HG02798 (cell line): ENCODE data around the gene RERE.
"Not testable (repeated sequence)": the region's sequence is repeated elsewhere in the genome, so short reads cannot be mapped to it uniquely, and the experiment has no call there.

ENCODE experiments used
- ATAC-seq: cut with Tn5 transposase; IDR thresholded peaks from one replicate; pipeline ENCODE4 v1.9.1; 2021; ENCODE audit warnings: mild to moderate bottlenecking; ENCODE audit not compliant: unreplicated experiment, poor library complexity

RERE gene

GRCh38 chr1:8812081-8812480, 5.4 kb downstream of the RERE start:
- no peak for ATAC-seq

- no peak for ATAC-seq
Observed at GRCh38 chr1:8810987-8811386, 6.5 kb downstream of the RERE start.

GRCh38 chr1:8809342-8809736, 8.1 kb downstream of the RERE start:
- no peak for ATAC-seq

GRCh38 chr1:8807004-8807403, 10.4 kb downstream of the RERE start:
- ATAC-seq = no peak

GRCh38 chr1:8800416-8800815, 17.0 kb downstream of the RERE start:
- ATAC-seq = no peak

GRCh38 chr1:8797216-8797615, 20.2 kb downstream of the RERE start:
- no peak for ATAC-seq

GRCh38 chr1:8796812-8797211, 20.6 kb downstream of the RERE start:
- no peak for ATAC-seq

GRCh38 chr1:8794605-8795004, 22.8 kb downstream of the RERE start:
- no peak for ATAC-seq

- ATAC-seq = no peak
Observed at GRCh38 chr1:8791819-8792218, 25.6 kb downstream of the RERE start.

GRCh38 chr1:8790987-8791386, 26.5 kb downstream of the RERE start:
- no peak for ATAC-seq

GRCh38 chr1:8790478-8790877, 27.0 kb downstream of the RERE start:
- no peak for ATAC-seq

- no peak for ATAC-seq
Observed at GRCh38 chr1:8789314-8790214, 27.9 kb downstream of the RERE start.

GRCh38 chr1:8787218-8787617, 30.2 kb downstream of the RERE start:
- no peak for ATAC-seq

GRCh38 chr1:8786204-8786603, 31.2 kb downstream of the RERE start:
- ATAC-seq = not testable (repeated sequence)

GRCh38 chr1:8782955-8783354, 34.5 kb downstream of the RERE start:
- ATAC-seq = no peak

GRCh38 chr1:8782001-8782620, 35.3 kb downstream of the RERE start:
- ATAC-seq = no peak

- no peak for ATAC-seq
Observed at GRCh38 chr1:8780405-8780804, 37.0 kb downstream of the RERE start.

GRCh38 chr1:8777867-8778266, 39.6 kb downstream of the RERE start:
- ATAC-seq = no peak

GRCh38 chr1:8776104-8776503, 41.3 kb downstream of the RERE start:
- ATAC-seq = no peak

- ATAC-seq = no peak
Observed at GRCh38 chr1:8767006-8767405, 50.4 kb downstream of the RERE start.

GRCh38 chr1:8765198-8765597, 52.2 kb downstream of the RERE start:
- no peak for ATAC-seq
